WI38 (cell line): ENCODE data around the gene ABCA4.

ENCODE experiments used
- H3K4me3 ChIP-seq: 2 replicates; pipeline ENCODE4 v1.5.1; 2011; ENCODE audit warnings: low read depth, mild to moderate bottlenecking, control low read depth, low read length
- TF ChIP-seq, protein P1 (sequence below): IDR thresholded peaks from 2 replicates; pipeline ENCODE4 v1.5.1; 2012; ENCODE audit warnings: low read depth, mild to moderate bottlenecking, control low read depth, low read length

Gene ABCA4

DNA sequence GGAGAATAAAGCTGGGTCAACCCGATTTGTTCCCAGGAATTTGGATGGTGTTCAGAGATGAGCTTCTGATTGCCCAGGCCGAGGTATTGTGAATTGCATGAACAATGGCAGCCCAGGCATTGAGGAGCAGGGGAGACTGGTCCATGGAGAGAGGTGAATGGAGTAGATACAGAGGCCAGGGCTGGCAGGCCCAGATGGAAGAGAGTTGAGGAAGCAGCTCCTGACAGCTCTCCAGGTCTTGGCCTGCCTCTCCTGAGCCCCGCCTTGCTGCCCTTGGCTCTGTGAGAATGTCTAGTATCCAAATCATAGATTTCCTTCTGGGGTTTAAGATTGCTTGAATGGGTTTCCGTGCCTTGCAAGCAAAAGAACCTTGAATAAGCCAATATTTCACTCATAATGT lies 11.5 kb downstream of the ABCA4 start:
- TF ChIP-seq, protein P1, sequence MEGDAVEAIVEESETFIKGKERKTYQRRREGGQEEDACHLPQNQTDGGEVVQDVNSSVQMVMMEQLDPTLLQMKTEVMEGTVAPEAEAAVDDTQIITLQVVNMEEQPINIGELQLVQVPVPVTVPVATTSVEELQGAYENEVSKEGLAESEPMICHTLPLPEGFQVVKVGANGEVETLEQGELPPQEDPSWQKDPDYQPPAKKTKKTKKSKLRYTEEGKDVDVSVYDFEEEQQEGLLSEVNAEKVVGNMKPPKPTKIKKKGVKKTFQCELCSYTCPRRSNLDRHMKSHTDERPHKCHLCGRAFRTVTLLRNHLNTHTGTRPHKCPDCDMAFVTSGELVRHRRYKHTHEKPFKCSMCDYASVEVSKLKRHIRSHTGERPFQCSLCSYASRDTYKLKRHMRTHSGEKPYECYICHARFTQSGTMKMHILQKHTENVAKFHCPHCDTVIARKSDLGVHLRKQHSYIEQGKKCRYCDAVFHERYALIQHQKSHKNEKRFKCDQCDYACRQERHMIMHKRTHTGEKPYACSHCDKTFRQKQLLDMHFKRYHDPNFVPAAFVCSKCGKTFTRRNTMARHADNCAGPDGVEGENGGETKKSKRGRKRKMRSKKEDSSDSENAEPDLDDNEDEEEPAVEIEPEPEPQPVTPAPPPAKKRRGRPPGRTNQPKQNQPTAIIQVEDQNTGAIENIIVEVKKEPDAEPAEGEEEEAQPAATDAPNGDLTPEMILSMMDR: no peak
- no peak overlapping the region for H3K4me3 ChIP-seq

DNA sequence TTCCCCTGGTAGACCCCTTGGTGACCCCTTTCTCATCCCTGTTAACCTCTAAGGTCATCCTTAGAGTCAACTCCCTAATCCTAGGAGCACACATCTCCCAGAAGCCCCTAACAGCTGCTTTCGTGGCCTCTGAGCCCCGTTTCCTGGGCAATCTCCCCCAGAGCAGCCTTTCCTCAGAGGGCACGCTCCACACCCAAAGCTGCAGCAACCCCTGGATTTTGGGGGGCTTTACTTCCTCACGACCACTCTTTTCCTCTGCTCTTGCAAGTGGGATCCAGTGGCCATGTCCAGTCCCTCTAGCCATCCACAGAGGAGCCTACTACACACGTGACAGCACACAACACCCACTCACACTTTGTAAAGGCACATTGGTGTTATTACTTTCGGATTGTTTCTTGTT lies 13.8 kb downstream of the ABCA4 start:
- TF ChIP-seq, protein P1: no peak
- H3K4me3 ChIP-seq: no peak overlapping the region

DNA sequence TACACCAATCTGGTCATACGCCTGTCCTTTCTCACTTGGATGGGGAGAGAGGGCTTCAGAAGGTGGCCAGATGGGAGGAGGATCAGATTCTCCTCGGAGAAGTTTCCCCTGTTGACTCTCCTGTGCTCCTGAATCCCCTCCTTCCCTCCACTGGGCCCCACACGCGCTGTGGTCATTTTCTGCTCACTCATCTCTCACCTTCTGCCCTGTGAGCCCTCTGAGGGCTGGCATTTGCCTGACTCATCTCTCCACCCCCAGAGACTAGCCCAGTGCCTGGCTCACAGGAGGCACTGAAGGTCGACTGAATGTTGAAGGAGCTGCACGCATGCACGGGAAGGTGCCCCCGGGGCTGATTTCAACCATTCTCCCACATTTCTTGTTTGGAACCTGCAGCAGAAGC lies 14.2 kb downstream of the ABCA4 start:
- H3K4me3 ChIP-seq: no peak overlapping the region
- TF ChIP-seq, protein P1: no peak

DNA sequence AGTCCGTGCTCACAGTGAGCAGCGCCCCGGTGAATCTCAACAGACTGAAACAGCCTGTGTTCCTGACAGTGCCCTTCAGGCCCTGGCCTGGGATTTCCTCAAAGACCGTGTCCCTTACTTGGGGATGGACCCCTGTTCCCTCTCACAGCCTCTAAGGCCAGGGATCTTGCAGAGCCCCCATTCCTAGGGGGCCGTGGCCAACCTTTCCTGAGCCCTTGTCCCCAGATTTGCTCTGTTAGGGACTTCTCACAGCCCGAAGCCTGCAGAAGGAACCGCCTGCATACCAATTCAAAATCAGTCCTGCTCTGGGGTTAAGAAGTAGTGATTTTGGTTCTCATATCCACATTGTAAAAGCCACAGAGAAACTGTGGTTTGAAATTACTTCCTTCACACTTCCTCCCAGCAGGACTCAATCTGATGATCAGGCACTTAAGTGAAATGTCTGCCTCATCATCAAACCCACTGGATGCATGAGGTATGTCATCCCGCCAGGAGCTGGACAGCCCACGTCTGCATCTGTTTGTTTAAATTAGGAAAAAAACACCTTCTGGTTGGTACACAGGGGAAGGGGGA lies 14.9 kb downstream of the ABCA4 start:
- no peak overlapping the region for H3K4me3 ChIP-seq
- TF ChIP-seq, protein P1: no peak

DNA sequence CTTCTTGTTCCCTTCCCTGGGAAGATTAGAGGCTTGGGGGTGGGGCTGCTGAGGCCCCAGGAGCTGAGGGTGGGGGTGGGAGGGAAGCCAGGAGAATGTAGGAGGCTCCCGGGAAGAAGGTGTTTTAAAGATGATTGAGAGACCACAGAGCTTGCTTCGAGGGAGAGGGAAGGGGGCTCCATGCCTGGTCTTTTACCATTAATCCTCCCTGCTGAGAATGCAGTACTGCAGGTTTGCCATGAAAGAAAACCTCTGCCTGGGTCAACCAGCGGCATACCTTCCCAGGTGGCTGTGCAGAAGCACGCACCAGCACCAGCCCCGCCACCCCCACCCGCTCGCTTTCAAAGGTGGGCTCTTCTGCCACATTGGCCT lies 15.4 kb downstream of the ABCA4 start:
- H3K4me3 ChIP-seq: no peak overlapping the region
- TF ChIP-seq, protein P1: no peak

DNA sequence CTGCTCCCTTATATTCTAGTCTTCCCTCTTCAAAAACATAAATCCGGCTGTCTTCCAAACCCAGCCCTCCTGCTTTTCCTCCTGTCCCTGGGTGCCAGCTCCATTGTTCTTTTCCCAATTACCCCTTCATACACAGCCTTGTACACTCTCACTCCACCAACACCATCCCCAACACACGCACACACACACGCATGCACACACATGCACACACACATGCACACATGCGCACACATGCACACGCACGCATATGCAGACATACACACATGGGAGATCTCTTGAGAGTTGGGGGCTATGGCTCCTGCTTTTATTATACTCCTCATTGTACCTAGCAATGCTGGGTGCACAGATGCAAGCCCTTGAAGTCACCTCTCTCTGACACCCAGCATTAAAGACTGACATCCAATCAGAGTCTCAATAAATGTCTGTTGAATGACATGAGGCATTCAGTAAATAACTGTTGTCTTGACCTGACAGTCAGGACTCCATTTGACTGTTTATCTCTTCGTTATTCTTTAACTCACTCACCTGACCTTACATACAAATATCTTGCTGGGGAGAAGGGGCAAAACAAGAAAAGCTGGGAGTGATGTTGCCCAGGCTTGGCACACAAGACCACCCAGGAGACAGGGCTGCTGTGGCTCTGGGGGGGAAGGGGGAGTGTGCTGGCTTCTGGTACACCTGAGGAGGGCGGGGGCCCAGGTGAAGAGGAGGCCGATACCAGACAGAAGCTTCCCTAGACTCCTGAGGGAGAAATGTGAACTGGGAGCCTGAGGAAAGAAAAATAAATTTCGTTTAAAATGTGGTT lies 16.0 kb downstream of the ABCA4 start:
- TF ChIP-seq, protein P1: no peak
- no peak overlapping the region for H3K4me3 ChIP-seq

DNA sequence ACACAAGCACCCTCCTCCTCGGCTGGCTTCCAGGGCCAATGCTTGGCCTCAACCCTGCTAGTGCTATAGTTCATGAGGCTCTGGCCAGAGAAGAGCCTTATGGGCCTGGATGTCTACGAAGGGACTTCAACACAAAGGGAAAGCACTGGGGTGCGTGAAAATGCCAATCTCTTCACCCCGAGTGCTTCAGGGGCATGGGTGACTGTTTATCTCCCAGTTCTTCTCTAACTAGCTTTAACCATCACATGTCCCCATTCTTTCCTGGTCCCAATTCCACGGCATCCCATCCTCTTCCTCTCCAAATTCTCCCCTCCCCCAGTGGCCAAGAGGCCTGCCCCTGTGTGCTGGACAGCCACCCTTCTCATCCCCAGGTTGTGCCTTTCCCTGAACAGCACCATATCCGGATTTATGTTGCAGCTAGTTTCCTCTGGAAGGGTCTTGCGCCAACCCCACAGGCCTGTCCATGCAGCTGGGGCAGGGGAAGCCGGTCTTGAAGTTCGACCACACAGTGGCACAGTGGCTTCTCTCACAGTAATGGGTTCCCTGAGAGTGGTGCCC lies 16.7 kb downstream of the ABCA4 start:
- H3K4me3 ChIP-seq: no peak overlapping the region
- TF ChIP-seq, protein P1: no peak
